DOHH2 (cell line): ENCODE data around the gene SF3A1.

ENCODE experiments used
- H3F3A ChIP-seq: fragments of 200-600 bp; sonication (generic), shearing (Covaris generic); 2 replicates; pipeline ENCODE4 v1.6.0; 2016; ENCODE audit warnings: antibody characterized with exemption, mild to moderate bottlenecking; ENCODE audit not compliant: control insufficient read depth, insufficient read depth
- H3K27ac ChIP-seq: fragments of 200-600 bp; sonication (generic); 2 replicates; pipeline ENCODE4 v1.5.1; 2014; ENCODE audit warnings: low read depth, mild to moderate bottlenecking, low read length, moderate library complexity
- H3K27me3 ChIP-seq: fragments of 200-600 bp; sonication (generic); 2 replicates; pipeline ENCODE4 v1.6.1; 2014; ENCODE audit warnings: mild to moderate bottlenecking, low read length, mixed read lengths; ENCODE audit not compliant: control insufficient read depth
- H3K36me3 ChIP-seq: fragments of 200-600 bp; sonication (generic); 2 replicates; pipeline ENCODE4 v1.6.1; 2014; ENCODE audit warnings: mild to moderate bottlenecking, low read length, moderate library complexity, mixed read lengths; ENCODE audit not compliant: control insufficient read depth
- H3K4me1 ChIP-seq: fragments of 200-600 bp; sonication (generic); 2 replicates; pipeline ENCODE4 v1.6.1; 2014; ENCODE audit warnings: mild to moderate bottlenecking, low read length, mixed read lengths; ENCODE audit not compliant: control insufficient read depth
- H3K4me2 ChIP-seq: fragments of 200-600 bp; sonication (generic); 2 replicates; pipeline ENCODE4 v1.6.0; 2014; ENCODE audit warnings: mild to moderate bottlenecking, low read length, moderate library complexity
- H3K4me3 ChIP-seq: fragments of 200-600 bp; sonication (generic); 2 replicates; pipeline ENCODE4 v1.5.1; 2014; ENCODE audit warnings: mild to moderate bottlenecking, low read length, mixed read lengths
- H3K79me2 ChIP-seq: fragments of 200-600 bp; sonication (generic); 2 replicates; pipeline ENCODE4 v1.6.1; 2014; ENCODE audit warnings: mild to moderate bottlenecking, low read length, mixed read lengths; ENCODE audit not compliant: control insufficient read depth
- H3K9me2 ChIP-seq: fragments of 200-600 bp; sonication (generic); replicated peaks from 2 replicates; pipeline ENCODE4 v1.6.1; 2014; ENCODE audit warnings: mild to moderate bottlenecking, low read length, mixed read lengths; ENCODE audit not compliant: control insufficient read depth
- H3K9me3 ChIP-seq: fragments of 200-600 bp; sonication (generic); 2 replicates; pipeline ENCODE4 v1.6.1; 2014; ENCODE audit warnings: antibody characterized with exemption, low read length, mixed read lengths; ENCODE audit not compliant: control insufficient read depth, insufficient read depth
- H4K20me1 ChIP-seq: fragments of 200-600 bp; sonication (generic); 2 replicates; pipeline ENCODE4 v1.6.0; 2014; ENCODE audit warnings: low read depth, mild to moderate bottlenecking, antibody characterized with exemption, low read length, moderate library complexity; ENCODE audit not compliant: control insufficient read depth, insufficient read depth
- CTCF ChIP-seq: fragments of 200-600 bp; sonication (generic); IDR thresholded peaks from one replicate; pipeline ENCODE4 v1.5.1; 2014; ENCODE audit warnings: antibody characterized with exemption, mild to moderate bottlenecking, low read depth, low read length; ENCODE audit not compliant: poor library complexity, severe bottlenecking
- EZH2phosphoT487 ChIP-seq: fragments of 200-600 bp; sonication (generic); IDR thresholded peaks from 2 replicates; pipeline ENCODE4 v1.6.1; 2017; ENCODE audit warnings: borderline replicate concordance, mild to moderate bottlenecking, antibody characterized with exemption, low read length, moderate library complexity, mixed read lengths

Gene SF3A1

GRCh38 chr22:30325065-30325720 is 31.5 kb downstream of the SF3A1 start:
- H3K9me3 ChIP-seq: no peaks in the 10 kb centered on the region
- TF ChIP-seq EZH2phosphoT487 (no peak), CTCF (no peak)
- peaks cover 6% of the 10 kb centered on the region; the same call in 1 of the 2 replicates for H3K36me3 ChIP-seq
- H3K9me2 ChIP-seq: no peaks in the 10 kb centered on the region
- no peaks in the 10 kb centered on the region for H4K20me1 ChIP-seq
- H3K4me1 ChIP-seq: peaks cover 25% of the 10 kb centered on the region
- H3F3A ChIP-seq: peaks cover 7% of the 10 kb centered on the region; the same call in 1 of the 2 replicates
- H3K27me3 ChIP-seq: no peaks in the 10 kb centered on the region
- no peak overlapping the region for H3K4me3 ChIP-seq
- H3K4me2 ChIP-seq: peak overlapping the region; percentile 92; the same call in 1 of the 2 replicates
- H3K79me2 ChIP-seq: peaks cover 7% of the 10 kb centered on the region
- no peak overlapping the region for H3K27ac ChIP-seq

- Histone ChIP-seq H3K9me3 (no peaks in the 10 kb centered on the region), H3K4me2 (no peak overlapping the region), H3K27ac (no peak overlapping the region), H3K36me3 (peaks cover 6% of the 10 kb centered on the region; the same call in 1 of the 2 replicates), H3K4me3 (no peak overlapping the region), H3K27me3 (no peaks in the 10 kb centered on the region), H4K20me1 (no peaks in the 10 kb centered on the region), H3K79me2 (peaks cover 7% of the 10 kb centered on the region), H3K9me2 (no peaks in the 10 kb centered on the region), H3F3A (0 out of 2 replicates have a peak, but pooled peaks cover 4% of the 10 kb centered on the region), H3K4me1 (peaks cover 25% of the 10 kb centered on the region)
- TF ChIP-seq EZH2phosphoT487 (no peak), CTCF (no peak)
Measured at GRCh38 chr22:30324014-30324730, 32.5 kb downstream of the SF3A1 start.

GRCh38 chr22:30323246-30323645 is 33.4 kb downstream of the SF3A1 start:
- H3F3A ChIP-seq: no peaks in the 10 kb centered on the region

More at GRCh38 chr22:30323246-30323645, 33.4 kb downstream of the SF3A1 start:
- Histone ChIP-seq H3K9me2 (no peaks in the 10 kb centered on the region), H3K9me3 (no peaks in the 10 kb centered on the region), H3K27me3 (no peaks in the 10 kb centered on the region), H3K79me2 (peaks cover 7% of the 10 kb centered on the region), H4K20me1 (no peaks in the 10 kb centered on the region), H3K27ac (no peak overlapping the region), H3K36me3 (no peaks in the 10 kb centered on the region; the same call in 1 of the 2 replicates), H3K4me3 (no peak overlapping the region), H3K4me1 (peaks cover 25% of the 10 kb centered on the region), H3K4me2 (no peak overlapping the region)
- TF ChIP-seq CTCF (no peak), EZH2phosphoT487 (no peak)
